Measurements from ENCODE around the gene ACADSB.

DNA sequence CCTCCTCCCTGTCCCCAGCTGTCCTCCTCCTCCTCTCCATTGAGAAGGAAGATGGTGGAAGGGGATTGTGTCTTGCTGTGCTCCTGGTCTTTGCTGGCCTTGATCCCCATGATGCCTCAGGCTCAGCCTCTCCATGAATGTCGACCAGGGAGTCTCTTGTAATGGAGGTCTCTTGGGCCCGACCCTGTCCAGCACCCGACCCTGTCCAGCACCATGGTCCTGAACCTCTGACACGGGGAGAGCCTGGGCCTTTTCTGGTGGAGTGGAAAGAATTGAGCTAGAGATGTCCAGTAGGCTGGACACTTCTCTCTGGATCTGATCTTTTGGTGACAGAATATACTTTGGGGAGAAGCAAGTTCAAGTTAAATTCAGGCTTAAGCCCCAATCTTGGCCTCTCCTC is 84.7 kb downstream of the ACADSB start:
- TF ChIP-seq, protein P1, sequence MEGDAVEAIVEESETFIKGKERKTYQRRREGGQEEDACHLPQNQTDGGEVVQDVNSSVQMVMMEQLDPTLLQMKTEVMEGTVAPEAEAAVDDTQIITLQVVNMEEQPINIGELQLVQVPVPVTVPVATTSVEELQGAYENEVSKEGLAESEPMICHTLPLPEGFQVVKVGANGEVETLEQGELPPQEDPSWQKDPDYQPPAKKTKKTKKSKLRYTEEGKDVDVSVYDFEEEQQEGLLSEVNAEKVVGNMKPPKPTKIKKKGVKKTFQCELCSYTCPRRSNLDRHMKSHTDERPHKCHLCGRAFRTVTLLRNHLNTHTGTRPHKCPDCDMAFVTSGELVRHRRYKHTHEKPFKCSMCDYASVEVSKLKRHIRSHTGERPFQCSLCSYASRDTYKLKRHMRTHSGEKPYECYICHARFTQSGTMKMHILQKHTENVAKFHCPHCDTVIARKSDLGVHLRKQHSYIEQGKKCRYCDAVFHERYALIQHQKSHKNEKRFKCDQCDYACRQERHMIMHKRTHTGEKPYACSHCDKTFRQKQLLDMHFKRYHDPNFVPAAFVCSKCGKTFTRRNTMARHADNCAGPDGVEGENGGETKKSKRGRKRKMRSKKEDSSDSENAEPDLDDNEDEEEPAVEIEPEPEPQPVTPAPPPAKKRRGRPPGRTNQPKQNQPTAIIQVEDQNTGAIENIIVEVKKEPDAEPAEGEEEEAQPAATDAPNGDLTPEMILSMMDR (IDR thresholded peaks at IDR 0.05), result no peak
- TF ChIP-seq ZFX (IDR thresholded peaks at IDR 0.05; ENCODE audit: borderline replicate concordance), result no peak

Data from 22Rv1 (cell line).